K562 (cell line): ENCODE results near the gene PLD5. TPM values are rescaled to one million over a fixed set of nuclear protein-coding genes. Genes with fewer than 3 reads are reported as not detected.

ENCODE experiments used
- ATAC-seq: fragments of 200-7000 bp; cut with Tn5 transposase; 3 replicates; pipeline ENCODE4 v1.9.1; 2020; ENCODE audit warnings: moderate library complexity
- BruUV-seq: library from RNA; stranded (reverse); fragments of 400-500 nt; replicated peaks from 2 replicates; lab custom pipeline; 2021; lab: Mats Ljungman, UMichigan
- CTCF ChIA-PET: fragments of 300-600 bp; formaldehyde crosslinking; extraction: SDS; loops from one replicate; lab custom pipeline; 2021; ENCODE audit warnings: low intra/inter-chr PET ratio; lab: Yijun Ruan, JAX
- POLR2A ChIA-PET: fragments of 300-600, 350-650 bp; sonication (Branson Sonifier 250); formaldehyde crosslinking; extraction: SDS; loops from one replicate; lab custom pipeline; 2021; ENCODE audit warnings: antibody characterized with exemption, inconsistent platforms; lab: Yijun Ruan, JAX
- DNase-seq, 4 experiments: peaks; one replicate each; pipeline versions ENCODE4 v3.0.0 to v3.0.0-alpha.2; 2011 to 2018; ENCODE audit warnings: low spot score in 3 of 4, mixed read lengths in 3 of 4; ENCODE audit errors: extremely low read depth in 1 of 4
- FAIRE-seq: peaks from 2 replicates; lab custom pipeline; 2011; peaks lifted over from hg19 to GRCh38; lab: Jason Lieb, UNC
- H2AFZ ChIP-seq: 2 replicates; pipeline ENCODE4 v1.6.0; 2011; ENCODE audit warnings: low read depth, low read length, control low read depth, inconsistent platforms
- H3K27ac ChIP-seq: fragments of 200-600 bp; 3 replicates; pipeline ENCODE4 v1.8.0; 2011; ENCODE audit warnings: low read depth, mild to moderate bottlenecking, control low read depth, inconsistent platforms, low read length, moderate library complexity, mixed read lengths; ENCODE audit errors: extremely low read depth
- H3K27me3 ChIP-seq, 2 experiments: fragments of 300-600 bp in 1 of 2; 2 replicates in 1 of 2; 3 replicates in 1 of 2; pipeline versions ENCODE4 v1.6.0 to v1.8.0; 2011; ENCODE audit warnings: inconsistent platforms in 2 of 2, low read length in 2 of 2, mild to moderate bottlenecking in 1 of 2, mixed read lengths in 1 of 2, moderate library complexity in 1 of 2; ENCODE audit not compliant: control insufficient read depth in 2 of 2, insufficient read depth in 2 of 2
- H3K36me3 ChIP-seq: fragments of 300-600 bp; 3 replicates; pipeline ENCODE4 v1.8.0; 2011; ENCODE audit warnings: mild to moderate bottlenecking, low read length, inconsistent platforms; ENCODE audit not compliant: control insufficient read depth, insufficient read depth
- H3K4me1 ChIP-seq, 2 experiments: fragments of 200-600 bp in 1 of 2; replicated peaks in 1 of 2; 2 replicates in 1 of 2; 3 replicates in 1 of 2; pipeline versions ENCODE4 v1.5.1 to v1.8.0; 2011; ENCODE audit warnings: inconsistent platforms in 2 of 2, low read length in 2 of 2, mild to moderate bottlenecking in 1 of 2, mixed read lengths in 1 of 2, moderate library complexity in 1 of 2; ENCODE audit not compliant: control insufficient read depth in 2 of 2, insufficient read depth in 2 of 2
- H3K4me2 ChIP-seq: 2 replicates; pipeline ENCODE4 v1.6.1; 2011; ENCODE audit warnings: low read length, control low read depth, inconsistent platforms, mixed read lengths; ENCODE audit not compliant: insufficient read depth
- H3K4me3 ChIP-seq: fragments of 200-600 bp; sonication (generic), shearing (Covaris generic); 2 replicates; pipeline ENCODE4 v1.5.1; 2016; ENCODE audit warnings: control low read depth, inconsistent platforms
- H3K79me2 ChIP-seq: fragments of 200-600 bp; 3 replicates; pipeline ENCODE4 v1.8.0; 2011; ENCODE audit warnings: low read length, inconsistent platforms; ENCODE audit not compliant: control insufficient read depth, insufficient read depth
- H3K9ac ChIP-seq, 2 experiments: 2 replicates each; pipeline versions ENCODE4 v1.6.0 to v1.6.1; 2011; ENCODE audit warnings: low read depth in 2 of 2, low read length in 2 of 2, control low read depth in 1 of 2, inconsistent platforms in 1 of 2, mild to moderate bottlenecking in 1 of 2, mixed read lengths in 1 of 2; ENCODE audit not compliant: insufficient read depth in 1 of 2
- H3K9me1 ChIP-seq: one replicate; pipeline ENCODE4 v1.6.0; 2011; ENCODE audit warnings: inconsistent platforms, mild to moderate bottlenecking, low read length, moderate library complexity; ENCODE audit not compliant: control insufficient read depth, insufficient read depth
- H3K9me3 ChIP-seq: replicated peaks from 2 replicates; pipeline ENCODE4 v1.5.1; 2011; ENCODE audit warnings: low read depth, low read length, inconsistent platforms; ENCODE audit not compliant: control insufficient read depth, insufficient read depth
- H4K20me1 ChIP-seq: replicated peaks from 2 replicates; pipeline ENCODE4 v1.6.1; 2011; ENCODE audit warnings: low read length, inconsistent platforms, mixed read lengths; ENCODE audit not compliant: control insufficient read depth, insufficient read depth
- ATF7 ChIP-seq: fragments of 450-650 bp; IDR thresholded peaks from 2 replicates; pipeline ENCODE4 v1.7.1; 2014; ENCODE audit warnings: mild to moderate bottlenecking, moderate library complexity
- CGGBP1 ChIP-seq: fragments of 250-450 bp; sonication (Bioruptor Pico); IDR thresholded peaks from 2 replicates; pipeline ENCODE4 v1.9.0; 2021; ENCODE audit warnings: mild to moderate bottlenecking
- EGR1 ChIP-seq: fragments of 450-650 bp; conservative IDR thresholded peaks from 2 replicates; pipeline ENCODE4 v1.6.1; 2017; ENCODE audit warnings: mild to moderate bottlenecking
- LEF1 ChIP-seq: fragments of 450-650 bp; IDR thresholded peaks from 2 replicates; pipeline ENCODE4 v1.6.1; 2016; ENCODE audit warnings: mild to moderate bottlenecking
- NCOA1 ChIP-seq: fragments of 450-650 bp; IDR thresholded peaks from 2 replicates; pipeline ENCODE4 v1.6.1; 2016; ENCODE audit warnings: low read depth
- RAD21 ChIP-seq, 2 experiments: fragments of 250-450 bp in 1 of 2; fragments of 450-650 bp in 1 of 2; sonication (Bioruptor Pico) in 1 of 2; formaldehyde crosslinking in 1 of 2; IDR thresholded peaks in 1 of 2; conservative IDR thresholded peaks in 1 of 2; 2 replicates each; pipeline versions ENCODE4 v1.4.0 to v1.8.0; 2020 to 2022; ENCODE audit warnings: mild to moderate bottlenecking in 2 of 2, moderate library complexity in 1 of 2
- SMAD2 ChIP-seq: fragments of 150-350 bp; IDR thresholded peaks from 2 replicates; pipeline ENCODE4 v1.6.1; 2014; ENCODE audit warnings: low read depth, mild to moderate bottlenecking, low read length
- ZNF316 ChIP-seq: fragments of 450-650 bp; IDR thresholded peaks from 2 replicates; pipeline ENCODE4 v1.6.1; 2016
- ZNF444 ChIP-seq: fragments of 250-450 bp; sonication (Bioruptor Pico); IDR thresholded peaks from 2 replicates; pipeline ENCODE4 v1.4.0; 2020; ENCODE audit warnings: mild to moderate bottlenecking, moderate library complexity
- WGBS: fragments of 100-300 bp; shearing (Covaris generic); methylation state at CpG from one replicate; pipeline ENCODE4 v1.1.6; 2016; ENCODE audit warnings: low coverage, mixed read lengths; ENCODE audit not compliant: insufficient coverage; ENCODE audit errors: missing lambda C conversion rate; 5-methylcytosine and 5-hydroxymethylcytosine counted together
- in situ Hi-C: fragments of 300-500 bp; cut with MboI; formaldehyde crosslinking; loops from 4 replicates; pipeline ENCODE4 v1.15.0; 2018; ENCODE audit warnings: inconsistent platforms, mixed read lengths
- intact Hi-C: fragments of 100-400 bp; cut with micrococcal nuclease; formaldehyde crosslinking; loops from 2 replicates; pipeline ENCODE4 v1.14.2; 2022
- polyA plus RNA-seq, 8 experiments: library from polyadenylated mRNA; depleted of rRNA in 4 of 8; stranded (reverse) in 5 of 8; unstranded in 3 of 8; fragments of >200 nt; fragmentation: Nextera tagmentation in 2 of 8; fragmentation: Illumina TruSeq in 1 of 8; extraction: Ambion mirVana in 2 of 8; extraction: Trizol in 1 of 8; gene quantifications; 2 replicates each; pipeline versions ENCODE4 v1.2.1 to v1.2.3, GENCODE V29; 2011 to 2014; ENCODE audit warnings: inconsistent platforms in 1 of 8, missing spikeins in 1 of 8
- total RNA-seq, 7 experiments: library from RNA; depleted of rRNA in 6 of 7; stranded (reverse); fragments of >200 nt in 6 of 7; fragmentation: Illumina TruSeq in 2 of 7; extraction: Trizol in 2 of 7; gene quantifications; 2 replicates each; pipeline versions ENCODE4 v1.2.1 to v1.2.3, GENCODE V29; 2011 to 2021; ENCODE audit warnings: low replicate concordance in 1 of 7

Gene PLD5
- total and polyA plus RNA-seq, 9 of the 15 experiments (the other 6 are each of a cell fraction or from before 2014, with no cell fraction given) = not detected

DNA sequence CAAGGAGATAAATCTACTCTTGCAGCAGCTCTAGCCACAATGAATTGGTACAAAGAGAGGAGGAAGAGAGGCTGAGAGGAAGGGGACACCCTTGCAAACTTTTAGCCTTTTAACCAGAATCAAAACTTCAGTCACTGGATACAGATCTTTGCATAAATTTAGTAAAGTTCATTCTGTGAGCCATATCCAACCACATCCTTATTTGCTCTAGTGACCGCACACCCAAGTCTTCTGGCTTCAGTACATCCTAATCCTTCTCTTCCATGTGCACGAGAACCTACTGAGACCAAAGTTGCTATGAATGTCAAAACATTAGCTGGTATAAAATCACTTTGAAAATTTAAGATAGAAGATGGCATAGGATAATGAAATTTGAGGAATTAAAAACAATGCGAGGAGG is 21.9 kb upstream of the PLD5 start:
- no peaks in the 10 kb centered on the region for H3K36me3 ChIP-seq
- WGBS = 2% methylated on average over 3 of the region's 3 CpGs
- no TSS peak for BruUV-seq
- H3K27ac ChIP-seq = no peak overlapping the region
- no peaks in the 10 kb centered on the region for H4K20me1 ChIP-seq
- intact Hi-C loops (no loop called here), in situ Hi-C loops (no loop called here)
- CTCF ChIA-PET = no interaction called here
- TF ChIP-seq RAD21 (CRISPR knock-in tag; conservative IDR thresholded peaks at IDR 0.05 in 1 of 2, IDR thresholded peaks at IDR 0.05 in 1 of 2) (no peak), CGGBP1 (no peak), EGR1 (no peak), ZNF316 (no peak), NCOA1 (no peak), SMAD2 (no peak), ATF7 (no peak), LEF1 (no peak), ZNF444 (CRISPR knock-in tag) (no peak)
- H3K4me2 ChIP-seq = no peak overlapping the region
- no peak for FAIRE-seq
- no peak for DNase-seq
- H3K9me1 ChIP-seq = no peaks in the 10 kb centered on the region
- no peaks in the 10 kb centered on the region; the same call in none of the 2 replicates for H3K9me3 ChIP-seq
- H3K79me2 ChIP-seq = no peaks in the 10 kb centered on the region
- H2AFZ ChIP-seq = no peak overlapping the region
- ATAC-seq = no peak
- H3K27me3 ChIP-seq = no peaks in the 10 kb centered on the region
- H3K4me1 ChIP-seq = no peaks in the 10 kb centered on the region
- H3K4me3 ChIP-seq = no peak overlapping the region
- POLR2A ChIA-PET = no interaction called here
- H3K9ac ChIP-seq = no peak overlapping the region
